ENCODE results near the gene SMAD6. TPM values are rescaled to one million over a fixed set of nuclear protein-coding genes. Genes with fewer than 3 reads are reported as not detected.
A peak's percentile ranks its signal among the peaks of the same experiment; 100 is the strongest.

The SMAD6 gene
- total RNA-seq, 1 experiment from 2014 or later: 58.6 TPM

DNA sequence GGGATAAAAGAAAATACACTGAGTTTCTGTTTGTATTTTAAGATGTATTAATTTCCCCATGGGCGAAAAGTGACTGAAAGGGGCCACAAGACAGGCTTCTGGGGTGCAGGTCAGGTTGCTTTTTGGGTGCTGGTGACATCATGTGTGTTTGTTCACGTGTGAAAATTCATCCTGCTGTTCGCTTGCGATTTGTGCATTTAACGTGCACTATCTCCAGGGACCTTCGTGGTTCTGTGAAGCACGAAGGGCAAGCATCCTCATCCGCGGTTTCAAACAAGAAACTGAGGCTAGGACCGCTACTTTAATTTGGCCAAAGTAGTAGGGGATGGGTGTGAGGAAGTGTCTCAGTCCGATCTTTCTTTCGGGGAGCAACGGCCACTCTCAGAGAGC, 1.6 kb upstream of the SMAD6 start:
- no peak for TF ChIP-seq CTCF (IDR thresholded peaks at IDR 0.05; ENCODE audit: unreplicated experiment)
- Mint-ChIP-seq H3K9me3 (ENCODE audit: low read depth, unreplicated experiment) (no peaks in the 10 kb centered on the region), H3K4me3 (ENCODE audit: low read depth, unreplicated experiment) (peak overlapping the region; percentile 98), H3K36me3 (ENCODE audit: insufficient read depth, unreplicated experiment) (peaks cover 53% of the 10 kb centered on the region), H3K27ac (ENCODE audit: unreplicated experiment) (no peak overlapping the region), H3K4me1 (ENCODE audit: low read depth, unreplicated experiment) (peaks cover 23% of the 10 kb centered on the region), H3K27me3 (ENCODE audit: unreplicated experiment) (no peaks in the 10 kb centered on the region)
- no TSS peak for BruUV-seq (replicated peaks)
- CTCF ChIA-PET: interaction anchor here (0.6 to 2.6 kb wide), 12 partner anchors 12 to 151 kb away, joined by 3 to 10 read pairs (median 4); no protein-coding TSS in a partner anchor
- intact Hi-C loops (cut with micrococcal nuclease; ENCODE audit: unreplicated experiment): no loop called here
- no peak for DNase-seq

DNA sequence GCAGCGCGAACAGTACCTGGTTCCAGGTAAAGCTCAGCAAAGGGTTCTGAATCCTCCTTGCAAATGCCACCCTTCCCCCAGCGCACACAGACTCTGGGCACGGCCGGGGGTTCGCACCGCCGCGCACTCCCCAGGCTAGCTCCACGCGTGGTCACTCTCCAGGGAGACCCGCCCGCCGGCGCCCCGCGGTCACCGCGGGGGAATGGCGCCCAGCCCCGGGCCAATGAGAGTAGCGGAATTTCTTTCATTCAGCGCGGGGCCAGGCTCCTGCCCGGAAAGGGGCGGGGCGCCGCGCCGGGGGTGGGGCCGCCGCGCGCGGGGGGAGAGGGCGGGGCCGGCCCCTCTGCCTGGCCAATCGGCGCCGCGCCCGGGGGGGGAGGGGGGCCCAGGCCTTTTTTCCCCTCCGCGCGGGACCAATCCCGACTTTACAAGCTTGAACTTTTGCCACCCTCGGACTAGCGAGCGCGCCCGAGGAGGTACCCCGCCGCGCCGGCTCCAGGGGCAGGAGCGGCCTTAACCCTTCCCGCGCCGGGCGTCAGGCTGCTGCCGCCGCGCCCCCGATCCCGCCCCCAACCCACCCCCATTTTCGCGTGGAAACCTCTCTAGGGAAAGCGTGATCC, 1.1 kb upstream of the SMAD6 start:
- BruUV-seq (replicated peaks): no TSS peak
- peak; percentile 99 for DNase-seq
- Mint-ChIP-seq H3K4me3 (ENCODE audit: low read depth, unreplicated experiment) (peak overlapping the region; percentile 98), H3K9me3 (ENCODE audit: low read depth, unreplicated experiment) (no peaks in the 10 kb centered on the region), H3K27ac (ENCODE audit: unreplicated experiment) (no peak overlapping the region), H3K4me1 (ENCODE audit: low read depth, unreplicated experiment) (peaks cover 28% of the 10 kb centered on the region), H3K36me3 (ENCODE audit: insufficient read depth, unreplicated experiment) (peaks cover 58% of the 10 kb centered on the region), H3K27me3 (ENCODE audit: unreplicated experiment) (no peaks in the 10 kb centered on the region)
- CTCF ChIA-PET: interaction anchor here (0.5 to 2.6 kb wide), 15 partner anchors 11 to 1936 kb away, joined by 3 to 10 read pairs (median 4); no protein-coding TSS in a partner anchor
- no peak for TF ChIP-seq CTCF (IDR thresholded peaks at IDR 0.05; ENCODE audit: unreplicated experiment)
- intact Hi-C loops (cut with micrococcal nuclease; ENCODE audit: unreplicated experiment): no loop called here

GRCh38 chr15:66701422-66702034, 508 bp upstream of the SMAD6 start:
- Mint-ChIP-seq H3K9me3 (ENCODE audit: low read depth, unreplicated experiment) (no peaks in the 10 kb centered on the region), H3K27me3 (ENCODE audit: unreplicated experiment) (no peaks in the 10 kb centered on the region), H3K4me1 (ENCODE audit: low read depth, unreplicated experiment) (peaks cover 31% of the 10 kb centered on the region), H3K27ac (ENCODE audit: unreplicated experiment) (peak overlapping the region; percentile 98), H3K36me3 (ENCODE audit: insufficient read depth, unreplicated experiment) (peaks cover 61% of the 10 kb centered on the region), H3K4me3 (ENCODE audit: low read depth, unreplicated experiment) (peak overlapping the region; percentile 98)
- CTCF ChIA-PET: interaction anchor here (0.5 to 2.6 kb wide), 18 partner anchors 11 to 1936 kb away, joined by 3 to 10 read pairs (median 4); no protein-coding TSS in a partner anchor
- DNase-seq: no peak
- intact Hi-C loops (cut with micrococcal nuclease; ENCODE audit: unreplicated experiment): no loop called here
- no peak for TF ChIP-seq CTCF (IDR thresholded peaks at IDR 0.05; ENCODE audit: unreplicated experiment)
- no TSS peak for BruUV-seq (replicated peaks)

- intact Hi-C loops (cut with micrococcal nuclease; ENCODE audit: unreplicated experiment): no loop called here
- CTCF ChIA-PET: interaction anchor here (0.6 to 2.1 kb wide), 5 partner anchors 10 to 70 kb away, joined by 3 to 8 read pairs (median 4); no protein-coding TSS in a partner anchor
- Mint-ChIP-seq H3K4me1 (ENCODE audit: low read depth, unreplicated experiment) (peaks cover 30% of the 10 kb centered on the region), H3K27ac (ENCODE audit: unreplicated experiment) (peak overlapping the region; percentile 98), H3K27me3 (ENCODE audit: unreplicated experiment) (no peaks in the 10 kb centered on the region), H3K9me3 (ENCODE audit: low read depth, unreplicated experiment) (no peaks in the 10 kb centered on the region), H3K36me3 (ENCODE audit: insufficient read depth, unreplicated experiment) (peaks cover 76% of the 10 kb centered on the region), H3K4me3 (ENCODE audit: low read depth, unreplicated experiment) (peak overlapping the region; percentile 98)
- no peak for DNase-seq
- BruUV-seq (replicated peaks): TSS peak; percentile 73
- TF ChIP-seq CTCF (IDR thresholded peaks at IDR 0.05; ENCODE audit: unreplicated experiment): no peak
These were observed 927 bp downstream of the SMAD6 start for GRCh38 chr15:66702787-66703539.
